K562 (cell line): ENCODE results near the gene SIGLEC7. TPM values are rescaled to one million over a fixed set of nuclear protein-coding genes. Genes with fewer than 3 reads are reported as not detected.
A peak's percentile ranks its signal among the peaks of the same experiment; 100 is the strongest.

ENCODE experiments used
- BHLHE40 ChIP-seq: IDR thresholded peaks from 2 replicates; pipeline ENCODE4 v1.6.1; 2011; ENCODE audit warnings: low read length, improper control_type of control experiment
- BRF1 ChIP-seq: IDR thresholded peaks from 3 replicates; pipeline ENCODE4 v1.6.1; 2011; ENCODE audit warnings: borderline replicate concordance, mild to moderate bottlenecking; ENCODE audit not compliant: insufficient read length; ENCODE audit errors: extremely low read depth
- CREB1 ChIP-seq, 2 experiments: sonication (generic) in 1 of 2; formaldehyde crosslinking in 1 of 2; IDR thresholded peaks; 2 replicates each; pipeline versions ENCODE4 v1.6.1 to v1.8.0; 2012 to 2022; ENCODE audit warnings: inconsistent platforms in 1 of 2, mild to moderate bottlenecking in 1 of 2, missing genetic modification reagents in 1 of 2, moderate library complexity in 1 of 2
- MGA ChIP-seq: fragments of 450-650 bp; IDR thresholded peaks from 2 replicates; pipeline ENCODE4 v1.6.1; 2016; ENCODE audit warnings: mild to moderate bottlenecking, moderate library complexity
- RNF2 ChIP-seq: sonication (generic); IDR thresholded peaks from 2 replicates; pipeline ENCODE4 v1.6.1; 2016
- SNRNP70 ChIP-seq: fragments of 200-400 bp; formaldehyde crosslinking; optimal IDR thresholded peaks from 2 replicates; pipeline ENCODE3; 2017; ENCODE audit warnings: low read depth, low read length
- TCF7 ChIP-seq: sonication (generic); IDR thresholded peaks from 2 replicates; pipeline ENCODE4 v1.6.1; 2016; ENCODE audit warnings: antibody characterized with exemption, borderline replicate concordance
- ZNF644 ChIP-seq: fragments of 200-800 bp; sonication (Bioruptor generic); IDR thresholded peaks from 2 replicates; pipeline ENCODE4 v1.6.1; 2016; ENCODE audit warnings: low read depth, missing genetic modification characterization, missing compliant biosample characterization
- polyA plus RNA-seq, 8 experiments: library from polyadenylated mRNA; depleted of rRNA in 4 of 8; stranded (reverse) in 5 of 8; unstranded in 3 of 8; fragments of >200 nt; fragmentation: Nextera tagmentation in 2 of 8; fragmentation: Illumina TruSeq in 1 of 8; extraction: Ambion mirVana in 2 of 8; extraction: Trizol in 1 of 8; gene quantifications; 2 replicates each; pipeline versions ENCODE4 v1.2.1 to v1.2.3, GENCODE V29; 2011 to 2014; ENCODE audit warnings: inconsistent platforms in 1 of 8, missing spikeins in 1 of 8
- total RNA-seq, 7 experiments: library from RNA; depleted of rRNA in 6 of 7; stranded (reverse); fragments of >200 nt in 6 of 7; fragmentation: Illumina TruSeq in 2 of 7; extraction: Trizol in 2 of 7; gene quantifications; 2 replicates each; pipeline versions ENCODE4 v1.2.1 to v1.2.3, GENCODE V29; 2011 to 2021; ENCODE audit warnings: low replicate concordance in 1 of 7
- TF ChIP-seq, protein P1 (sequence below): fragments of 450-650 bp; IDR thresholded peaks from 2 replicates; pipeline ENCODE4 v1.6.1; 2018; ENCODE audit not compliant: partially characterized antibody
- TF ChIP-seq, protein P2 (sequence below): conservative IDR thresholded peaks from 2 replicates; pipeline ENCODE4 v1.6.1; 2011; ENCODE audit warnings: low read depth, mild to moderate bottlenecking, low read length; ENCODE audit not compliant: control insufficient read depth

The SIGLEC7 gene
- total and polyA plus RNA-seq, 9 of the 15 experiments (the other 6 are each of a cell fraction or from before 2014, with no cell fraction given) = 0.10 to 0.12 TPM; not detected in 7

DNA sequence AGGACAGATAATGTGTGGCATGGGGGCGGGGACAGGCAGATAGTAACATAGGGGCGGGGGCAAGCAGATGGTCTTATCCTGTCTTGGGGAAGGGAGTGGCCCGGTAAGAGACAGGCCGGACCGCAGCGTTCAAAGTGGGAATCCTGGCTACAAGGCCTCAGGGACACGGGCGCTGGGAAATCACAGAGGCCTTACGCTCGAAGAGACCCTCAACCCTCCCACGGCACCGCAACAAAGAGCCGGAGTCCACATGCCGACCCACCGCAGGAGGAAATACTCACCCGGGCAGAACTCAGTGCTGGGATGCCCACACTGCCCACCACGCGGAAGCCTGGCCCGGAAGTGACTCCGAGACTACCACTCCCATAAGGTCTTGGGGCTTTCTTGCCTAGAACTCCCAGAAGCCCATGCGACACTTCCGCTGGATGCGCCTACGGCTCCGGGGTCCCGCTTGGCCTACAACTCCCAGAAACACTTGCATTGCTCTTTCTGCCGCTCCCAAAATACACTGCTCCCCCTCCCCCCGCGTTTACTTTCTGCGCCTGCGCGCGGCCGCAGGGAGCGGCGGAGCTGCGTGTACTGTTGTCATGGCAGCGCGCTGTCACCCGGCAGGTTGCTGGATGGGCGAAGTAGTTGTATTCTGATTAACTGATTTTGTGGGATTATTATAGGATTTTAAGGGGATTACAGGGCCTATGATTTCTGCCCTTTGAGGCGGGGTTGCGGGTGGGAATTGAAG lies 33.9 kb upstream of the SIGLEC7 start, which contains the start of gene CTU1 (continued):
- TF ChIP-seq MGA = no peak
- no peak for TF ChIP-seq BRF1
- TF ChIP-seq, protein P1, sequence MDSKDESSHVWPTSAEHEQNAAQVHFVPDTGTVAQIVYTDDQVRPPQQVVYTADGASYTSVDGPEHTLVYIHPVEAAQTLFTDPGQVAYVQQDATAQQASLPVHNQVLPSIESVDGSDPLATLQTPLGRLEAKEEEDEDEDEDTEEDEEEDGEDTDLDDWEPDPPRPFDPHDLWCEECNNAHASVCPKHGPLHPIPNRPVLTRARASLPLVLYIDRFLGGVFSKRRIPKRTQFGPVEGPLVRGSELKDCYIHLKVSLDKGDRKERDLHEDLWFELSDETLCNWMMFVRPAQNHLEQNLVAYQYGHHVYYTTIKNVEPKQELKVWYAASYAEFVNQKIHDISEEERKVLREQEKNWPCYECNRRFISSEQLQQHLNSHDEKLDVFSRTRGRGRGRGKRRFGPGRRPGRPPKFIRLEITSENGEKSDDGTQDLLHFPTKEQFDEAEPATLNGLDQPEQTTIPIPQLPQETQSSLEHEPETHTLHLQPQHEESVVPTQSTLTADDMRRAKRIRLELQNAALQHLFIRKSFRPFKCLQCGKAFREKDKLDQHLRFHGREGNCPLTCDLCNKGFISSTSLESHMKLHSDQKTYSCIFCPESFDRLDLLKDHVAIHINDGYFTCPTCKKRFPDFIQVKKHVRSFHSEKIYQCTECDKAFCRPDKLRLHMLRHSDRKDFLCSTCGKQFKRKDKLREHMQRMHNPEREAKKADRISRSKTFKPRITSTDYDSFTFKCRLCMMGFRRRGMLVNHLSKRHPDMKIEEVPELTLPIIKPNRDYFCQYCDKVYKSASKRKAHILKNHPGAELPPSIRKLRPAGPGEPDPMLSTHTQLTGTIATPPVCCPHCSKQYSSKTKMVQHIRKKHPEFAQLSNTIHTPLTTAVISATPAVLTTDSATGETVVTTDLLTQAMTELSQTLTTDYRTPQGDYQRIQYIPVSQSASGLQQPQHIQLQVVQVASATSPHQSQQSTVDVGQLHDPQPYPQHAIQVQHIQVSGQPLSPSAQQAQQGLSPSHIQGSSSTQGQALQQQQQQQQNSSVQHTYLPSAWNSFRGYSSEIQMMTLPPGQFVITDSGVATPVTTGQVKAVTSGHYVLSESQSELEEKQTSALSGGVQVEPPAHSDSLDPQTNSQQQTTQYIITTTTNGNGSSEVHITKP = peak; percentile 42
- TF ChIP-seq CREB1 (IDR thresholded peaks at IDR 0.05) = peak; percentile 55
- TF ChIP-seq CREB1 (CRISPR knock-in tag; IDR thresholded peaks at IDR 0.05) = peak; percentile 84
- TF ChIP-seq RNF2 = peak; percentile 43; the same call in 1 of the 2 replicates
- 0 out of 2 replicates have a peak, but pooled peaks have one; percentile 10 for TF ChIP-seq BHLHE40
- TF ChIP-seq SNRNP70 = no peak
- TF ChIP-seq TCF7 = no peak
- peak; percentile 91 for TF ChIP-seq ZNF644 (tag)
- TF ChIP-seq, protein P2, sequence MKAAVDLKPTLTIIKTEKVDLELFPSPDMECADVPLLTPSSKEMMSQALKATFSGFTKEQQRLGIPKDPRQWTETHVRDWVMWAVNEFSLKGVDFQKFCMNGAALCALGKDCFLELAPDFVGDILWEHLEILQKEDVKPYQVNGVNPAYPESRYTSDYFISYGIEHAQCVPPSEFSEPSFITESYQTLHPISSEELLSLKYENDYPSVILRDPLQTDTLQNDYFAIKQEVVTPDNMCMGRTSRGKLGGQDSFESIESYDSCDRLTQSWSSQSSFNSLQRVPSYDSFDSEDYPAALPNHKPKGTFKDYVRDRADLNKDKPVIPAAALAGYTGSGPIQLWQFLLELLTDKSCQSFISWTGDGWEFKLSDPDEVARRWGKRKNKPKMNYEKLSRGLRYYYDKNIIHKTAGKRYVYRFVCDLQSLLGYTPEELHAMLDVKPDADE = peak; percentile 99
